Omental fat pad (tissue), 4 donors: Measurements from ENCODE around the gene UMODL1. TPM values are rescaled to one million over a fixed set of nuclear protein-coding genes. Genes with fewer than 3 reads are reported as not detected.

Experiments used
- ATAC-seq: fragments of 150-250 bp; one replicate; pipeline ENCODE4 v1.9.1; 2016; ENCODE audit warnings: mild to moderate bottlenecking, moderate library complexity; ENCODE audit not compliant: low FRiP score
- DNase-seq: peaks from one replicate; pipeline ENCODE4 v3.0.0-alpha.2; 2019; ENCODE audit warnings: low spot score
- CTCF ChIP-seq, 3 donors: fragments of 450-650 bp; IDR thresholded peaks; one replicate each; pipeline ENCODE4 v1.5.1; 2016 to 2017; ENCODE audit warnings: antibody characterized with exemption in 3 of 3, mild to moderate bottlenecking in 3 of 3, moderate library complexity in 2 of 3
- total RNA-seq, 4 donors: library from RNA; depleted of rRNA; stranded (reverse); fragments of >200 nt; gene quantifications; one replicate each; pipeline ENCODE4 v1.1.0, GENCODE V29; 2016

UMODL1 gene
- total RNA-seq, 4 donors from 2014 or later = not detected

- no peak for TF ChIP-seq CTCF (IDR thresholded peaks at IDR 0.05)
- no peak for ATAC-seq
These were observed 58.5 kb downstream of the UMODL1 start for GRCh38 chr21:42129300-42130266.

GRCh38 chr21:42130441-42130840 is 59.3 kb downstream of the UMODL1 start:
- DNase-seq (no peak), ATAC-seq (no peak)
- TF ChIP-seq CTCF (IDR thresholded peaks at IDR 0.05) = no peak

More at GRCh38 chr21:42129300-42130266, 58.5 kb downstream of the UMODL1 start:
- DNase-seq = no peak

- ATAC-seq = no peak
- no peak for TF ChIP-seq CTCF (IDR thresholded peaks at IDR 0.05)
- no peak for DNase-seq
These were observed 61.1 kb downstream of the UMODL1 start for GRCh38 chr21:42132183-42132582.

- no peak for ATAC-seq
- DNase-seq = no peak
- TF ChIP-seq CTCF (IDR thresholded peaks at IDR 0.05) = no peak
These were observed 62.0 kb downstream of the UMODL1 start for GRCh38 chr21:42133131-42133530.

- ATAC-seq (no peak), DNase-seq (no peak)
- TF ChIP-seq CTCF (IDR thresholded peaks at IDR 0.05) = no peak
These were observed 64.4 kb downstream of the UMODL1 start for GRCh38 chr21:42135386-42136052.

- no peak for ATAC-seq
- DNase-seq = no peak
- no peak for TF ChIP-seq CTCF (IDR thresholded peaks at IDR 0.05)
These were observed 66.2 kb downstream of the UMODL1 start for GRCh38 chr21:42137191-42137904.
